ENCODE results near the gene MUC6. TPM values are rescaled to one million over a fixed set of nuclear protein-coding genes. Genes with fewer than 3 reads are reported as not detected.

Gene MUC6
- total RNA-seq, 2 donors from 2014 or later, result not detected

GRCh38 chr11:1060410-1060809 lies 23.9 kb upstream of the MUC6 start:
- no peaks in the 10 kb centered on the region for H3K36me3 ChIP-seq
- peaks cover 0 to 14% of the 10 kb centered on the region in 2 donors for H3K9me3 ChIP-seq
- H3K4me3 ChIP-seq, result no peak overlapping the region
- H3K27ac ChIP-seq, result no peak overlapping the region
- no peak for TF ChIP-seq CTCF (IDR thresholded peaks at IDR 0.05)
- no peak for DNase-seq (ENCODE audit: low spot score)
- H3K27me3 ChIP-seq, result no peaks in the 10 kb centered on the region
- H3K4me1 ChIP-seq, result peaks cover 0 to 10% of the 10 kb centered on the region in 2 donors

- no peak for TF ChIP-seq CTCF (IDR thresholded peaks at IDR 0.05)
- no peak for DNase-seq (ENCODE audit: low spot score)
These were observed 23.2 kb upstream of the MUC6 start for GRCh38 chr11:1059759-1060158.

GRCh38 chr11:1057806-1058205 lies 21.3 kb upstream of the MUC6 start:
- Histone ChIP-seq H3K27ac (no peak overlapping the region), H3K27me3 (no peaks in the 10 kb centered on the region), H3K4me1 (peaks cover 0 to 15% of the 10 kb centered on the region in 2 donors), H3K4me3 (no peak overlapping the region), H3K36me3 (no peaks in the 10 kb centered on the region), H3K9me3 (peaks cover 0 to 14% of the 10 kb centered on the region in 2 donors)
- no peak for DNase-seq (ENCODE audit: low spot score)
- no peak for TF ChIP-seq CTCF (IDR thresholded peaks at IDR 0.05)

More at GRCh38 chr11:1059759-1060158, 23.2 kb upstream of the MUC6 start:
- no peaks in the 10 kb centered on the region for H3K27me3 ChIP-seq
- H3K27ac ChIP-seq, result no peak overlapping the region
- H3K9me3 ChIP-seq, result peaks cover 0 to 14% of the 10 kb centered on the region in 2 donors
- H3K4me1 ChIP-seq, result peaks cover 0 to 10% of the 10 kb centered on the region in 2 donors
- no peaks in the 10 kb centered on the region for H3K36me3 ChIP-seq
- no peak overlapping the region for H3K4me3 ChIP-seq

- Histone ChIP-seq H3K27ac (no peak overlapping the region), H3K4me1 (peaks cover 0 to 17% of the 10 kb centered on the region in 2 donors), H3K9me3 (no peaks in the 10 kb centered on the region), H3K36me3 (no peaks in the 10 kb centered on the region), H3K27me3 (no peaks in the 10 kb centered on the region), H3K4me3 (no peak overlapping the region)
- TF ChIP-seq CTCF (IDR thresholded peaks at IDR 0.05), result no peak
- DNase-seq (ENCODE audit: low spot score), result no peak
These were observed 19.7 kb upstream of the MUC6 start for GRCh38 chr11:1055990-1056771.

GRCh38 chr11:1055109-1055703 lies 18.7 kb upstream of the MUC6 start:
- no peak for TF ChIP-seq CTCF (IDR thresholded peaks at IDR 0.05)
- no peak overlapping the region for H3K4me3 ChIP-seq
- no peak for DNase-seq (ENCODE audit: low spot score)

More at GRCh38 chr11:1055109-1055703, 18.7 kb upstream of the MUC6 start:
- Histone ChIP-seq H3K36me3 (no peaks in the 10 kb centered on the region), H3K27ac (no peak overlapping the region), H3K9me3 (no peaks in the 10 kb centered on the region), H3K4me1 (peaks cover 0 to 22% of the 10 kb centered on the region in 2 donors), H3K27me3 (no peaks in the 10 kb centered on the region)
